Cardiac septum (tissue), 1 donor: Measurements from ENCODE around the gene SKP2. TPM values are rescaled to one million over a fixed set of nuclear protein-coding genes. Genes with fewer than 3 reads are reported as not detected.
"Not testable (repeated sequence)": the region's sequence is repeated elsewhere in the genome, so short reads cannot be mapped to it uniquely, and the experiment has no call there.

Source experiments
- DNase-seq: peaks from one replicate; pipeline ENCODE4 v3.0.0-alpha.2; 2020; ENCODE audit warnings: low spot score
- intact Hi-C: fragments of 100-400 bp; cut with DNase I; formaldehyde crosslinking; loops from one replicate; pipeline ENCODE4 v1.14.0; 2022
- total RNA-seq: library from RNA; stranded (reverse); fragmentation: NEBNext Ultra II Directional; extraction: Animal tissue kit (Norgen Biotek cat#: 25700); gene quantifications from one replicate; pipeline ENCODE4 v1.2.1, GENCODE V29; 2021
- donor health status: DM: no; HTN: no; CAD: no.

The SKP2 gene
- total RNA-seq, 1 donor from 2014 or later: 3.7 TPM

GRCh38 chr5:36184408-36184807 lies 32.5 kb downstream of the SKP2 start:
- DNase-seq, intact Hi-C loops: not testable (repeated sequence)

- intact Hi-C loops: no loop called here
- DNase-seq: no peak
Measured at GRCh38 chr5:36193746-36194145, 41.8 kb downstream of the SKP2 start.

DNA sequence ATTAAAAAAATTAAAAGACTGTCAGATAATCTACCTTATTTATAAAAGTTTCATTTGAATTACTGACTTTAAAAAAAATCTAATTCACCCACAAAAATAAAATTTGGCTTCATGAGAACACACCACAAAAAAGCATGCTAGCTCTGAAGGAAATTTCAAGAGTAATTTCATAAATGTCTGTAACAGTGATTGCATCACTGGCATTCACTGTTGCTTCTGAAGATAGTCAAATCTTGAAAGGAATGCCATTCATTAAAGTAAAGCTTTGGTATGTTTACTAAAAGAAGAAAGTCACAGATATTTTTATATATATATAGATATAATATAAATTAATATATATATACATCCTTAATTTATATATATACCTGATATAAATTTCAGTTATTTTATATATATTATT lies 46.4 kb downstream of the SKP2 start:
- intact Hi-C loops: no loop called here
- no peak for DNase-seq

DNA sequence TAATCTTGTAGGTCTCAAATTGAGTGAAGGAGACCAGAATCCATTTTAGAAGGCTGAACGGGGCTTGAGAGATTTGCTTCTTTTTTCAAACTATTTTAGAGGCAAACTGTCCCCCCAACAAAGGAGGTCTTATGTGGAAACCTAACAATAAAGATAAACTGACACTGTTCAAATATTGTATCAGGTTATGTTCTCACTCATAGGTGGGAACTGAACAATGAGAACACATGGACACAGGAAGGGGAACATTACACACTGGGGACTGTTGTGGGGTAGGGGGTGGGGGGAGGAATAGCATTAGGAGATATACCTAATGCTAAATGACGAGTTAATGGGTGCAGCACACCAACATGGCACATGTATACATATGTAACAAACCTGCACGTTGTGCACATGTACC lies 46.9 kb downstream of the SKP2 start:
- DNase-seq, intact Hi-C loops: not testable (repeated sequence)

- intact Hi-C loops: no loop called here
- DNase-seq: no peak
Measured at GRCh38 chr5:36199620-36200019, 47.7 kb downstream of the SKP2 start.

DNA sequence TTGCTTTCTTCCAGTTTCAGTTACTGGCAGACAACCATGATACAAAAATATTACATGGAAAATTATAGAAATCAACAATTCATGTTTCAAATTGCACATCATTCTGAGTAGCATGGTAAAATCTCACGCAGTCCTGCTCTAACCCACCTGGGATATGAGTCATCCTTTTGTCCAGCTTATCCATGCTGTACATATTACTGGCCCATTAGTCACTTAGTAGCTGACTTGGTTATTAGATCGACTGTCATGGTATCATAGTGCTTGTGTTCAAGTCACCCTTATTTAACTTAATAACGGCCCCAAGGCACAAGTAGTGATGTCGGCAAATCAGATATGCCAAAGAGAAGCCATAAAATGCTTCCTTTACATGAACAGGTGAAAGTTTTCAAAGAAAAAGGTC lies 48.6 kb downstream of the SKP2 start:
- DNase-seq: no peak
- intact Hi-C loops: no loop called here

DNA sequence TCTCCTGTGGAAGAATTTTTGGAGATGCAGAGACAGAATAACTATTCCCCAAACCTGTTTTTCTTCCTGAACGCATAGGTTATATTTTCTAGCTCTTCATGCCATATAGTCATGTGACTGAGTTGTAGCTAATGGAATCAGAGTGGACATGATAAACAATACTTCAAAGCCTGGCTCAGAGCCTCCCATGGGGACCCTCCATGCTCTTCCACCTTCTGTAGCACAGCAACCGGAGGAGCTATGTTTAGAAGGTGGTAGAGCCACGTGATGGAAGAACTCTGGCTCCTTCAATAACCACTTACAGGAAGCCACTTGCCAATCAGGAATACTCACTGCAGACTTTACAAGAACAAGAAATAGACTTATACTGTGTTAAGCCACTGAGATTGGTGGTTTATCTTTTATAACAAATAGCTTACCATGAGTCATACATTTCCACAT lies 50.6 kb downstream of the SKP2 start:
- intact Hi-C loops: no loop called here
- DNase-seq: no peak

DNA sequence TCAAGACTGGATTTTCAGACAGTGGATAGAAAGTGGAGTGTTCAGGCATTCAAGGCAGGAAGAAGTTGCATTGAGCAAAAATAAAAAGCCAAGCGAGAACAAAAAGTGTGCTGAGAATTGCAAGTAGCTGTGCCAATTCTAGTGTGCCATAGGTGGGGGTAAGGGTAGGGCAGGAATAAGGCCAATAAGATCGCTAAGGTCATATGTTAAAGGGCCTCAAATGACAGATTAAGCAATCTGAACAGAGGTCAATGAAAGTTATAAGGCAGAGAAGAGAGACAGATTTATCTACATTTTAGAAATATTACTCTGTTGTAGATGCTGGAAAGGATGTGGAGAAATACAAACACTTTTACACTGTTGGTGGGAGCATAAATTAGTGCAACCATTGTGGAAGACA lies 53.4 kb downstream of the SKP2 start:
- intact Hi-C loops: no loop called here
- no peak for DNase-seq

DNA sequence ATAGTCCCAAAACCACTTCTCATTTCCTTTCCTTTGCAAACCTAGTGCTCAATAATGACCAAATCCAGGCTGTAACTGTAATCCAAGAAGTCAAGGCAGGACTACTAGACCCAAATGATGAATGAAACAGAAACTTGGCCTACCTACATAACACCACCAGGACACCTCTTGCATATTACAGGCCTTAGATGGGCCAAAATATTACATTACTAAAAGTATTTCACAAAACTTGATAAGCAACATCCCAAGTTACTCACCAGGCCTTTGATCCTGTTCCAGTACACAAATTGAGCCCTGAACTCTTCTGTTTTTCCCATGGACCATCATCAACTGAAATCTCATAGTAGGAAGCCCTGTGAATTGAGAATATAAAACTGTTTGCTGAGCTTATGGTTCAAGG lies 55.0 kb downstream of the SKP2 start:
- intact Hi-C loops: no loop called here
- no peak for DNase-seq

- intact Hi-C loops: no loop called here
- no peak for DNase-seq
Measured at GRCh38 chr5:36208786-36209185, 56.9 kb downstream of the SKP2 start.

- intact Hi-C loops: no loop called here
- DNase-seq: no peak
Measured at GRCh38 chr5:36209664-36210063, 57.8 kb downstream of the SKP2 start.

- intact Hi-C loops: no loop called here
- no peak for DNase-seq
Measured at GRCh38 chr5:36214436-36214835, 62.5 kb downstream of the SKP2 start.

- DNase-seq: no peak
- intact Hi-C loops: no loop called here
Measured at GRCh38 chr5:36215910-36216309, 64.0 kb downstream of the SKP2 start.

GRCh38 chr5:36217567-36217966 lies 65.7 kb downstream of the SKP2 start:
- no peak for DNase-seq
- intact Hi-C loops: no loop called here

DNA sequence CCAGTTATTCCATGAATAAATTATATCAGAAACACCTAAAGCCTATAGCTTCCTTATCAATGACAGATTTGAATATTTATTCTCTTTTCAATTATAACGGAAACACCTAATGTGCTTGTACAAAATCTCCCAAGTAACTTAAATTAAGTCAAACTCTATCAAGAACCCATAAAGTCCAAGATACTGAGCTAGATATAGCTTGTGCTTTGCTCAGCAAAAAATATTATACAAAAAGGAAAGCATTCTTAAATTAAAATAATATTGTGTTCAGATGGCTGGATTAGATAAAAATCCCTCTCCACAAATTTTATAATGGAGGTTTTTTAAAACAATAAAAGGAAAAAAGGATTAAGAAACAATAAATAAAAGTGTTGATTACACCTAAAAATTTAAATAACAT lies 66.1 kb downstream of the SKP2 start:
- intact Hi-C loops: no loop called here
- DNase-seq: no peak

DNA sequence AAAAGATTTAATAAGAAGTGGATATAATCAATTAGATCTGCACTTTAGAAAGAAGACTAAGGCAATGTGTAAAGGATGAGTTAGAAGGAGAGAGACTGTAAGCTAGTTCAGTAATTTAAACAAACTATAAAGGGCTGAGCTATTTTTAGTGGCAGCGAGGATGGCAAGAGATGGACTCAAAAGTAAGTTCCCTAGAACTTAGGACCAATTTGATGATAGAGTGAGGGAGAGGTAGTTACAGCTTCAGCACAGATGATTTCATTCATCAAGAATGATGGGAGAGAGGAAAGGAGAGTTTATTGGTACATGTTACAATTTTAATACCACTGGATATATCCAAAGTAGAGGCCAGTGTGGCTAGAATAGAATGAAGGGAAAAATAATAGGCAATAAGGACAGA lies 70.7 kb downstream of the SKP2 start:
- intact Hi-C loops: no loop called here
- no peak for DNase-seq

GRCh38 chr5:36227046-36227445 lies 75.1 kb downstream of the SKP2 start:
- no peak for DNase-seq
- intact Hi-C loops: no loop called here

DNA sequence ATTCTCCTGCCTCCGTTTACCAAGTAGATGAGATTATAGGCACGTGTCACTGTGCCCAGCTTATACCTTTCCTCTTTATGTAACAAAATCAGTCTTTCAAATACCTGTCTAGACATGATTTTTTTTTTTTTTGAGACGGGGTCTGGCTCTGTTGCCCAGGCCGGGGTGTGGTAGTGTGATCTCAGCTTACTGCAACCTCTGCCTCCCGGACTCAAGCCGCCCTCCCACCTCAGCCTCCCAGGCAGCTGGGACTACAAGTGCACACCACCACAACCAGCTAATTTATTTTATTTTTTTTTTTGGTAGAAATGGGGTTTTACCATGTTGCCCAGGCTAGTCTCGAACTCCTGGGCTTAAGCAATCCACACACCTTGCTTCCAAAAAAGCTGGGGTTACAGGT lies 76.6 kb downstream of the SKP2 start:
- DNase-seq: no peak

DNA sequence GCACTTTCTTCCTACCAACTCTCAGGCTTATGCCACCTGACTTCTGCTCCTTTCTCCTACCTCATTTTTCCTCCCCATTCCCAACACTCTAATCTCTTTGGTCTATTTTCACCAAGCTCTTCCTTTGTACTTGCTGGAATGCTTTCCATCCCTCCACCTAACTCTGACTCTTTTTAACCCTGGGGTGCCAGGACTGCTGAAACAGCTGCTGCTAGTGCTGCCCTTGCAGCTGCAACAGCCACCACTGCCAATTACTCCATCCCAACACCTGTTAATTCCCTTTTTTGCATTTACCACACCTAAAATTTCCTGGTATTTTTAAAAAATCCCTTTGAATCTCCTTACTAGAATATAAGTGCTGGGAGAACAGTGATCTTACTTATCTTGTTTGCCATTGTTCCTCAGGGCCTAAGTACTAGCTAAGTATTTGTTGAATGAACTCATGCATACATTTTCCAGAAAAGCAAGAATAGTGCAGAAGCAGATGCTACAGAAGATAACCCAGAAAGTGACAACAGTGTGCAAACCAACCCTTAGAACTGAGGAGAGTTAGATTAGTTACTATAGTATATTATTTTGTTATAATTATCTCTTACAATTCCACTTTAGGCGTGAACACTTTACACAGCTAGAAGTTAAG lies 78.4 kb downstream of the SKP2 start:
- no peak for DNase-seq
- intact Hi-C loops: no loop called here

More for the DNA sequence above, 76.6 kb downstream of the SKP2 start:
- intact Hi-C loops: no loop called here

DNA sequence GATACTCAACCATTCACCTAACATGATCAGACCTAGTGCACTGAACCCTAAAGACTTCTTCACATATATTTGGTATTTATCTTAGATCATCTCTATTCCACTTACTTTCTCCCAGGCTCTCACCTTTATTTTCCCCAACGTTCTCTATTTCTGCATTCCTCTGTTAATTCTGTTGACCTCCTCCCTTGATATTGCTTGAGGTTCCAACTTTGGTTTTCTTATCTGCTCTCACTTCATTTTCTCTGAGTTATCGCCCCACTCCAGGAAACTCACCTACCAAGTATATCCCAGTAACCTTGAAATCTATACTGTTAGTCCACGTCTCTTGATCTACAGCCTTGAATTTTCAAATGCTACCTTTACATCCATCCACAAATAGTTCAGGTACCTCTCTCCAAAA lies 80.6 kb downstream of the SKP2 start:
- intact Hi-C loops: no loop called here
- DNase-seq: no peak
